SU-DHL-6 (cell line): ENCODE measurements around the gene ATP7B.

Experiments used
- EZH2phosphoT487 ChIP-seq: fragments of 200-600 bp; sonication (generic), shearing (Covaris generic); conservative IDR thresholded peaks from 2 replicates; pipeline ENCODE4 v1.6.1; 2018; ENCODE audit warnings: mild to moderate bottlenecking, antibody characterized with exemption, low read length, moderate library complexity, mixed read lengths
- TF ChIP-seq, protein P1 (sequence below): fragments of 200-600 bp; sonication (generic); IDR thresholded peaks from one replicate; pipeline ENCODE4 v1.5.1; 2017; ENCODE audit warnings: antibody characterized with exemption, mild to moderate bottlenecking, low read length, moderate library complexity; ENCODE audit not compliant: insufficient read depth, poor library complexity, severe bottlenecking

DNA sequence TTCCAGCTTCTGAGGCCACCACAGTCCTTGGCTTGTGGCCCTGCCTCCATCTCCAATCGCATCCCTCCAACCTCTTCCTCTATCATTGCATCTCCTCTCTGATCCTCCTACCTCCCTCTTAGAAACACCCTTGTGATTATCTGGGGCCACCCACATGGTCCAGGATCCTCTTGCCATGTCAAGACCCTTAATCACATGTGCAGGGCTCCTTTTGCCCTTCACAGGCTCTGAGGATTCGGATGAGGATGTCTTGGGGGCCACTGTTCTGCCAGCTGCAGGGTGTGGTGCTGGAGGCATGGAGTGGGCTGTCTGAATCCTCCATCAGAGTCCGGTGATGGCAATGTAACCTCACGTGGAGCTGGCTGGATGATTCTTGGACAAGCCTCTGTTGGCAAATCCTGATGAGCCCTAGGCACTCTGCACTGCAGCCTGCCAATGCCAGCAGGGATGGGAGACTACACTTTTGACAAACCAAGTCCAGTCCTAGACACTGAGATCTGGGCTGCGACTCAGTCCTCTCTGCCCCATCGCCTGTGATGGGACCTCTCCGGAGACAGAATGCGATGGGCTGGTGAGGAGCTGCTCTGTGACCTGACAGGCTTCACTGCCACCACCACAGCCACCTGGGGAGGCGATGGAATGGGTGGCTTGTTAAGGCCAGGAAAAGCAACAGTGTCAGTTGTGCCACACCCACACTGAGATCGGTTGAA, 88.3 kb downstream of the ATP7B start:
- TF ChIP-seq, protein P1, sequence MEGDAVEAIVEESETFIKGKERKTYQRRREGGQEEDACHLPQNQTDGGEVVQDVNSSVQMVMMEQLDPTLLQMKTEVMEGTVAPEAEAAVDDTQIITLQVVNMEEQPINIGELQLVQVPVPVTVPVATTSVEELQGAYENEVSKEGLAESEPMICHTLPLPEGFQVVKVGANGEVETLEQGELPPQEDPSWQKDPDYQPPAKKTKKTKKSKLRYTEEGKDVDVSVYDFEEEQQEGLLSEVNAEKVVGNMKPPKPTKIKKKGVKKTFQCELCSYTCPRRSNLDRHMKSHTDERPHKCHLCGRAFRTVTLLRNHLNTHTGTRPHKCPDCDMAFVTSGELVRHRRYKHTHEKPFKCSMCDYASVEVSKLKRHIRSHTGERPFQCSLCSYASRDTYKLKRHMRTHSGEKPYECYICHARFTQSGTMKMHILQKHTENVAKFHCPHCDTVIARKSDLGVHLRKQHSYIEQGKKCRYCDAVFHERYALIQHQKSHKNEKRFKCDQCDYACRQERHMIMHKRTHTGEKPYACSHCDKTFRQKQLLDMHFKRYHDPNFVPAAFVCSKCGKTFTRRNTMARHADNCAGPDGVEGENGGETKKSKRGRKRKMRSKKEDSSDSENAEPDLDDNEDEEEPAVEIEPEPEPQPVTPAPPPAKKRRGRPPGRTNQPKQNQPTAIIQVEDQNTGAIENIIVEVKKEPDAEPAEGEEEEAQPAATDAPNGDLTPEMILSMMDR = no peak
- no peak for TF ChIP-seq EZH2phosphoT487
